K562 (cell line): Measurements from ENCODE around the gene MAN1A1. TPM values are rescaled to one million over a fixed set of nuclear protein-coding genes. Genes with fewer than 3 reads are reported as not detected.

ENCODE experiments used
- ATAC-seq: fragments of 200-7000 bp; cut with Tn5 transposase; 3 replicates; pipeline ENCODE4 v1.9.1; 2020; ENCODE audit warnings: moderate library complexity
- BruUV-seq: library from RNA; stranded (reverse); fragments of 400-500 nt; replicated peaks from 2 replicates; lab custom pipeline; 2021; lab: Mats Ljungman, UMichigan
- CTCF ChIA-PET: fragments of 300-600 bp; formaldehyde crosslinking; extraction: SDS; loops from one replicate; lab custom pipeline; 2021; ENCODE audit warnings: low intra/inter-chr PET ratio; lab: Yijun Ruan, JAX
- POLR2A ChIA-PET: fragments of 300-600, 350-650 bp; sonication (Branson Sonifier 250); formaldehyde crosslinking; extraction: SDS; loops from one replicate; lab custom pipeline; 2021; ENCODE audit warnings: antibody characterized with exemption, inconsistent platforms; lab: Yijun Ruan, JAX
- DNase-seq, 4 experiments: peaks; one replicate each; pipeline versions ENCODE4 v3.0.0 to v3.0.0-alpha.2; 2011 to 2018; ENCODE audit warnings: low spot score in 3 of 4, mixed read lengths in 3 of 4; ENCODE audit errors: extremely low read depth in 1 of 4
- FAIRE-seq: peaks from 2 replicates; lab custom pipeline; 2011; peaks lifted over from hg19 to GRCh38; lab: Jason Lieb, UNC
- H2AFZ ChIP-seq: 2 replicates; pipeline ENCODE4 v1.6.0; 2011; ENCODE audit warnings: low read depth, low read length, control low read depth, inconsistent platforms
- H3K27ac ChIP-seq: fragments of 200-600 bp; 3 replicates; pipeline ENCODE4 v1.8.0; 2011; ENCODE audit warnings: low read depth, mild to moderate bottlenecking, control low read depth, inconsistent platforms, low read length, moderate library complexity, mixed read lengths; ENCODE audit errors: extremely low read depth
- H3K27me3 ChIP-seq, 2 experiments: fragments of 300-600 bp in 1 of 2; 2 replicates in 1 of 2; 3 replicates in 1 of 2; pipeline versions ENCODE4 v1.6.0 to v1.8.0; 2011; ENCODE audit warnings: inconsistent platforms in 2 of 2, low read length in 2 of 2, mild to moderate bottlenecking in 1 of 2, mixed read lengths in 1 of 2, moderate library complexity in 1 of 2; ENCODE audit not compliant: control insufficient read depth in 2 of 2, insufficient read depth in 2 of 2
- H3K36me3 ChIP-seq: fragments of 300-600 bp; 3 replicates; pipeline ENCODE4 v1.8.0; 2011; ENCODE audit warnings: mild to moderate bottlenecking, low read length, inconsistent platforms; ENCODE audit not compliant: control insufficient read depth, insufficient read depth
- H3K4me1 ChIP-seq, 2 experiments: fragments of 200-600 bp in 1 of 2; replicated peaks in 1 of 2; 2 replicates in 1 of 2; 3 replicates in 1 of 2; pipeline versions ENCODE4 v1.5.1 to v1.8.0; 2011; ENCODE audit warnings: inconsistent platforms in 2 of 2, low read length in 2 of 2, mild to moderate bottlenecking in 1 of 2, mixed read lengths in 1 of 2, moderate library complexity in 1 of 2; ENCODE audit not compliant: control insufficient read depth in 2 of 2, insufficient read depth in 2 of 2
- H3K4me2 ChIP-seq: 2 replicates; pipeline ENCODE4 v1.6.1; 2011; ENCODE audit warnings: low read length, control low read depth, inconsistent platforms, mixed read lengths; ENCODE audit not compliant: insufficient read depth
- H3K4me3 ChIP-seq: fragments of 200-600 bp; sonication (generic), shearing (Covaris generic); 2 replicates; pipeline ENCODE4 v1.5.1; 2016; ENCODE audit warnings: control low read depth, inconsistent platforms
- H3K79me2 ChIP-seq: fragments of 200-600 bp; 3 replicates; pipeline ENCODE4 v1.8.0; 2011; ENCODE audit warnings: low read length, inconsistent platforms; ENCODE audit not compliant: control insufficient read depth, insufficient read depth
- H3K9ac ChIP-seq, 2 experiments: 2 replicates each; pipeline versions ENCODE4 v1.6.0 to v1.6.1; 2011; ENCODE audit warnings: low read depth in 2 of 2, low read length in 2 of 2, control low read depth in 1 of 2, inconsistent platforms in 1 of 2, mild to moderate bottlenecking in 1 of 2, mixed read lengths in 1 of 2; ENCODE audit not compliant: insufficient read depth in 1 of 2
- H3K9me1 ChIP-seq: one replicate; pipeline ENCODE4 v1.6.0; 2011; ENCODE audit warnings: inconsistent platforms, mild to moderate bottlenecking, low read length, moderate library complexity; ENCODE audit not compliant: control insufficient read depth, insufficient read depth
- H3K9me3 ChIP-seq: replicated peaks from 2 replicates; pipeline ENCODE4 v1.5.1; 2011; ENCODE audit warnings: low read depth, low read length, inconsistent platforms; ENCODE audit not compliant: control insufficient read depth, insufficient read depth
- H4K20me1 ChIP-seq: replicated peaks from 2 replicates; pipeline ENCODE4 v1.6.1; 2011; ENCODE audit warnings: low read length, inconsistent platforms, mixed read lengths; ENCODE audit not compliant: control insufficient read depth, insufficient read depth
- CCNT2 ChIP-seq: IDR thresholded peaks from 2 replicates; pipeline ENCODE4 v1.6.1; 2011; ENCODE audit warnings: borderline replicate concordance, low read depth, mild to moderate bottlenecking, moderate library complexity, mixed read lengths, low read length; ENCODE audit not compliant: insufficient read length; ENCODE audit errors: extremely low read depth
- EWSR1 ChIP-seq: fragments of 450-650 bp; IDR thresholded peaks from 2 replicates; pipeline ENCODE4 v1.6.1; 2018; ENCODE audit warnings: borderline replicate concordance, mild to moderate bottlenecking, low read depth, moderate library complexity; ENCODE audit not compliant: partially characterized antibody
- WGBS: fragments of 100-300 bp; shearing (Covaris generic); methylation state at CpG from one replicate; pipeline ENCODE4 v1.1.6; 2016; ENCODE audit warnings: low coverage, mixed read lengths; ENCODE audit not compliant: insufficient coverage; ENCODE audit errors: missing lambda C conversion rate; 5-methylcytosine and 5-hydroxymethylcytosine counted together
- in situ Hi-C: fragments of 300-500 bp; cut with MboI; formaldehyde crosslinking; loops from 4 replicates; pipeline ENCODE4 v1.15.0; 2018; ENCODE audit warnings: inconsistent platforms, mixed read lengths
- intact Hi-C: fragments of 100-400 bp; cut with micrococcal nuclease; formaldehyde crosslinking; loops from 2 replicates; pipeline ENCODE4 v1.14.2; 2022
- polyA plus RNA-seq, 8 experiments: library from polyadenylated mRNA; depleted of rRNA in 4 of 8; stranded (reverse) in 5 of 8; unstranded in 3 of 8; fragments of >200 nt; fragmentation: Nextera tagmentation in 2 of 8; fragmentation: Illumina TruSeq in 1 of 8; extraction: Ambion mirVana in 2 of 8; extraction: Trizol in 1 of 8; gene quantifications; 2 replicates each; pipeline versions ENCODE4 v1.2.1 to v1.2.3, GENCODE V29; 2011 to 2014; ENCODE audit warnings: inconsistent platforms in 1 of 8, missing spikeins in 1 of 8
- total RNA-seq, 7 experiments: library from RNA; depleted of rRNA in 6 of 7; stranded (reverse); fragments of >200 nt in 6 of 7; fragmentation: Illumina TruSeq in 2 of 7; extraction: Trizol in 2 of 7; gene quantifications; 2 replicates each; pipeline versions ENCODE4 v1.2.1 to v1.2.3, GENCODE V29; 2011 to 2021; ENCODE audit warnings: low replicate concordance in 1 of 7
- TF ChIP-seq, protein P1 (sequence below): fragments of 250-450 bp; sonication (Bioruptor Pico); IDR thresholded peaks from 2 replicates; pipeline ENCODE4 v1.8.0; 2021; ENCODE audit warnings: moderate library complexity, mild to moderate bottlenecking, inconsistent platforms

MAN1A1 gene
- total and polyA plus RNA-seq, 9 of the 15 experiments (the other 6 are each of a cell fraction or from before 2014, with no cell fraction given) = 24.5 to 78.4 (median 59.7) TPM

DNA sequence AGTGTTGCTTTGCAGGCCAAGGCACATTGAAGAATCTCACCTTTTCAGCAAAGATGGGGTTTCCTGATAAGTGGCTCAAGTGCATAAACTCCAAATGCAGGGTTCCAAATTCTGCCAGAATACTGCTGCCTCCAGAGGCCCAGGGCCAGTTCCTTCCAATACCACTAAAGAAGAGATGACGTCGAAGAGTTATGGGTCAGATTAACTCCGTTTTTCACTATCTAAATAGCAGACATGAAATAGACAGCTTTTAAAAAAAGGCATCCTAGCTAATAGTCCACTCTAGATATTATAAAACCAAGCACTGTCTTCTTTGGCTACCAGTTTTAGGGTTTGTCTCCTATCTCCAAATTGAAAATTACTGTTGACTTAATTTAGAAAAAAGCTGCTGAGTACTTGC lies 144.8 kb downstream of the MAN1A1 start:
- no peak for FAIRE-seq
- no TSS peak for BruUV-seq

DNA sequence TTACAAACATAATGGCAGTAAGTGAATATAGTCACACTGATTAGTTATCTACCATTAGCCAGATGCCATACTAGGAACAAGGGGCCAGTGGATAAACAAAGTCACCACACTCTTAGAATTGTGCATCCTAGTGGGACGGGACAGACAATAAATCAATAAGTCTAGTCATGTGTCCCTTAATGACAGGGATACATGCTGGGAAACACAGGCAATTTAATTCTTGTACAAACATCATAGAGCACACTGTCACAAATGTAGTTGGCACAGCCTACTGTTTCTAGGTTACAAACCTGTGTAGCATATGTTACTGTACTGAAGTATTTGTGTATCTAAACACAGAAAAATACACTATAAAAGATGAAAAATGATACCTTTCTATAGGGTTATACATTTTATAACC lies 148.1 kb downstream of the MAN1A1 start:
- Histone ChIP-seq H3K4me2 (no peak overlapping the region), H3K9me1 (no peaks in the 10 kb centered on the region), H2AFZ (no peak overlapping the region), H3K9ac (no peak overlapping the region), H3K36me3 (peaks cover 95% of the 10 kb centered on the region), H3K27ac (no peak overlapping the region), H3K27me3 (no peaks in the 10 kb centered on the region), H3K4me1 (no peaks in the 10 kb centered on the region), H3K79me2 (peaks cover 17% of the 10 kb centered on the region; the same call in 1 of the 3 replicates), H3K9me3 (no peaks in the 10 kb centered on the region), H4K20me1 (no peaks in the 10 kb centered on the region), H3K4me3 (no peak overlapping the region)
- in situ Hi-C loops = no loop called here
- intact Hi-C loops = no loop called here
- ChIA-PET CTCF (no interaction called here), POLR2A (no interaction called here)
- 86% methylated on average over 1 of the region's 1 CpG for WGBS
- no peak for FAIRE-seq
- no TSS peak for BruUV-seq
- no peak for DNase-seq
- TF ChIP-seq, protein P1, sequence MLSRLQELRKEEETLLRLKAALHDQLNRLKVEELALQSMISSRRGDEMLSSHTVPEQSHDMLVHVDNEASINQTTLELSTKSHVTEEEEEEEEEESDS (CRISPR knock-in tag) = no peak
- no peak for TF ChIP-seq EWSR1
- no peak for ATAC-seq

More for the DNA sequence above, 144.8 kb downstream of the MAN1A1 start:
- Histone ChIP-seq H4K20me1 (no peaks in the 10 kb centered on the region), H3K79me2 (peaks cover 32% of the 10 kb centered on the region; the same call in 1 of the 3 replicates), H3K36me3 (peaks cover 91% of the 10 kb centered on the region), H3K4me3 (no peak overlapping the region), H3K27me3 (no peaks in the 10 kb centered on the region), H2AFZ (no peak overlapping the region), H3K4me1 (no peaks in the 10 kb centered on the region), H3K4me2 (no peak overlapping the region), H3K9me1 (no peaks in the 10 kb centered on the region), H3K27ac (no peak overlapping the region), H3K9me3 (no peaks in the 10 kb centered on the region), H3K9ac (no peak overlapping the region)
- ChIA-PET CTCF (no interaction called here), POLR2A (interaction anchor here (0.6 to 1.5 kb wide), 4 partner anchors 11 to 50 kb away, joined by 3 to 6 read pairs (median 4); no protein-coding TSS in a partner anchor)
- 75% methylated on average over 3 of the region's 3 CpGs for WGBS
- intact Hi-C loops = no loop called here
- TF ChIP-seq CCNT2 = no peak
- no peak for ATAC-seq
- in situ Hi-C loops = no loop called here
- no peak for DNase-seq
